GM12878 (cell line): ENCODE data around the gene TEAD4. TPM values are rescaled to one million over a fixed set of nuclear protein-coding genes. Genes with fewer than 3 reads are reported as not detected.

Experiments
- ATAC-seq: fragments of 200-7000 bp; cut with Tn5 transposase; 3 replicates; pipeline ENCODE4 v1.9.1; 2020; ENCODE audit warnings: mild to moderate bottlenecking, moderate library complexity
- BruUV-seq: library from RNA; stranded (reverse); fragments of 400-500 nt; replicated peaks from 2 replicates; lab custom pipeline; 2021; lab: Mats Ljungman, UMichigan
- CTCF ChIA-PET: fragments of 300-600 bp; sonication (Branson Sonifier 250); formaldehyde crosslinking; extraction: SDS; loops from one replicate; lab custom pipeline; 2021; ENCODE audit warnings: inconsistent platforms; lab: Yijun Ruan, JAX
- POLR2A ChIA-PET: fragments of 350-600 bp; formaldehyde crosslinking; extraction: SDS; loops from one replicate; lab custom pipeline; 2021; ENCODE audit warnings: inconsistent platforms; lab: Charles Lee
- RAD21 ChIA-PET: fragments of 300-600 bp; sonication (Branson Sonifier 250); formaldehyde crosslinking; loops from one replicate; lab custom pipeline; 2023; ENCODE audit warnings: antibody characterized with exemption; ENCODE audit not compliant: unreplicated experiment; lab: Charles Lee
- SMC1A ChIA-PET: fragments of 300-600 bp; sonication (Branson Sonifier 250); formaldehyde crosslinking; loops from one replicate; lab custom pipeline; 2023; ENCODE audit not compliant: unreplicated experiment, uncharacterized antibody; lab: Charles Lee
- DNase-seq: peaks from one replicate; pipeline ENCODE4 v3.0.0-alpha.2; 2011; ENCODE audit warnings: low read depth, low spot score
- FAIRE-seq: peaks from 3 replicates; lab custom pipeline; 2011; peaks lifted over from hg19 to GRCh38; lab: Jason Lieb, UNC
- H2AFZ ChIP-seq: 2 replicates; pipeline ENCODE4 v1.6.0; 2011; ENCODE audit warnings: low read depth, low read length, control low read depth; ENCODE audit not compliant: control insufficient read depth
- H3K27ac ChIP-seq: 2 replicates; pipeline ENCODE4 v1.5.1; 2011; ENCODE audit warnings: control low read depth; ENCODE audit not compliant: control insufficient read depth, insufficient read depth
- H3K27me3 ChIP-seq, 2 experiments: replicated peaks in 1 of 2; 2 replicates each; pipeline versions ENCODE4 v1.6.0 to v1.6.1; 2011; ENCODE audit warnings: low read length in 1 of 2; ENCODE audit not compliant: control insufficient read depth in 2 of 2, insufficient read depth in 2 of 2
- H3K36me3 ChIP-seq, 2 experiments: 2 replicates each; pipeline ENCODE4 v1.5.1; 2011; ENCODE audit warnings: low read length in 1 of 2; ENCODE audit not compliant: control insufficient read depth in 2 of 2, insufficient read depth in 2 of 2
- H3K4me1 ChIP-seq: 2 replicates; pipeline ENCODE4 v1.6.1; 2011; ENCODE audit warnings: mild to moderate bottlenecking, low read length, moderate library complexity, mixed read lengths; ENCODE audit not compliant: control insufficient read depth, insufficient read depth
- H3K4me2 ChIP-seq: 2 replicates; pipeline ENCODE4 v1.6.0; 2011; ENCODE audit warnings: control low read depth; ENCODE audit not compliant: control insufficient read depth, insufficient read depth
- H3K4me3 ChIP-seq: fragments of 200-600 bp; sonication (generic); 2 replicates; pipeline ENCODE4 v1.5.1; 2016
- H3K79me2 ChIP-seq: 2 replicates; pipeline ENCODE4 v1.6.0; 2011; ENCODE audit warnings: low read length; ENCODE audit not compliant: control insufficient read depth, insufficient read depth
- H3K9ac ChIP-seq: 2 replicates; pipeline ENCODE4 v1.8.0; 2011; ENCODE audit warnings: low read length, control low read depth, mixed read lengths; ENCODE audit not compliant: control insufficient read depth, insufficient read depth
- H3K9me3 ChIP-seq: replicated peaks from 3 replicates; pipeline ENCODE4 v1.5.1; 2011; ENCODE audit warnings: mild to moderate bottlenecking, low read length; ENCODE audit not compliant: control insufficient read depth, insufficient read depth
- H4K20me1 ChIP-seq: 2 replicates; pipeline ENCODE4 v1.6.0; 2011; ENCODE audit not compliant: control insufficient read depth, insufficient read depth
- BACH1 ChIP-seq: fragments of 450-650 bp; IDR thresholded peaks from 2 replicates; pipeline ENCODE4 v1.6.1; 2017; ENCODE audit warnings: mild to moderate bottlenecking, borderline replicate concordance
- HDAC6 ChIP-seq: fragments of 200-600 bp; sonication (generic); IDR thresholded peaks from one replicate; pipeline ENCODE4 v1.8.0; 2017; ENCODE audit warnings: antibody characterized with exemption; ENCODE audit not compliant: unreplicated experiment
- MYB ChIP-seq: fragments of 150-350 bp; IDR thresholded peaks from 2 replicates; pipeline ENCODE4 v1.6.1; 2014; ENCODE audit warnings: mild to moderate bottlenecking, low read depth, low read length, borderline replicate concordance
- NFYB ChIP-seq: IDR thresholded peaks from 2 replicates; pipeline ENCODE4 v1.6.1; 2011; ENCODE audit warnings: low read depth, mild to moderate bottlenecking, low read length, improper control_type of control experiment, moderate library complexity; ENCODE audit not compliant: insufficient read depth
- SIX5 ChIP-seq: IDR thresholded peaks from 2 replicates; pipeline ENCODE4 v1.6.1; 2011; ENCODE audit warnings: mild to moderate bottlenecking, low read depth, low read length, moderate library complexity; ENCODE audit not compliant: severe bottlenecking
- SMAD5 ChIP-seq: IDR thresholded peaks from 2 replicates; pipeline ENCODE4 v1.6.1; 2016; ENCODE audit warnings: antibody characterized with exemption, low read depth
- SREBF2 ChIP-seq: IDR thresholded peaks from 2 replicates; pipeline ENCODE4 v1.6.1; 2012; ENCODE audit warnings: mild to moderate bottlenecking, low read length
- ZNF24 ChIP-seq: fragments of 450-650 bp; IDR thresholded peaks from 2 replicates; pipeline ENCODE4 v1.6.1; 2017; ENCODE audit warnings: antibody characterized with exemption, mild to moderate bottlenecking
- ZSCAN29 ChIP-seq: fragments of 450-650 bp; IDR thresholded peaks from 2 replicates; pipeline ENCODE4 v1.6.1; 2017; ENCODE audit warnings: mild to moderate bottlenecking, moderate library complexity
- WGBS: methylation state at CpG from one replicate; pipeline ENCODE4 v1.1.6; 2016; ENCODE audit warnings: low lambda C conversion rate; ENCODE audit not compliant: insufficient replicate concordance, insufficient coverage; ENCODE audit errors: missing lambda C conversion rate; 5-methylcytosine and 5-hydroxymethylcytosine counted together
- in situ Hi-C: fragments of 300-500 bp; cut with MboI; formaldehyde crosslinking; loops from 9 replicates; pipeline ENCODE4 v1.14.3; 2018; ENCODE audit warnings: mixed read lengths
- intact Hi-C: fragments of 100-400 bp; cut with micrococcal nuclease; formaldehyde crosslinking; loops from one replicate; pipeline ENCODE4 v1.14.2; 2022; ENCODE audit not compliant: unreplicated experiment
- polyA plus RNA-seq, 11 experiments: library from polyadenylated mRNA; depleted of rRNA in 4 of 11; unstranded in 6 of 11; stranded (reverse) in 5 of 11; fragments of >200 nt; fragmentation: Nextera tagmentation in 4 of 11; fragmentation: Illumina TruSeq in 1 of 11; extraction: Ambion mirVana in 4 of 11; extraction: Trizol in 1 of 11; gene quantifications; 1 replicate in 1 of 11; 2 replicates in 10 of 11; pipeline versions ENCODE4 v1.2.1 to v1.2.3, GENCODE V29; 2011 to 2016; ENCODE audit warnings: inconsistent platforms in 2 of 11, missing spikeins in 2 of 11, low read depth in 1 of 11
- total RNA-seq, 4 experiments: library from RNA; depleted of rRNA in 3 of 4; stranded (reverse); fragments of >200 nt in 3 of 4; fragmentation: Illumina TruSeq in 1 of 4; extraction: Trizol in 1 of 4; gene quantifications; 2 replicates each; pipeline versions ENCODE4 v1.2.1 to v1.2.3, GENCODE V29; 2013 to 2021
- TF ChIP-seq, protein P1 (sequence below): IDR thresholded peaks from 2 replicates; pipeline ENCODE4 v1.6.1; 2012; ENCODE audit warnings: low read depth, low read length, improper control_type of control experiment
- TF ChIP-seq, protein P2 (sequence below): IDR thresholded peaks from 2 replicates; pipeline ENCODE4 v1.6.1; 2011; ENCODE audit warnings: low read depth, low read length, improper control_type of control experiment, borderline replicate concordance

Gene TEAD4
- total and polyA plus RNA-seq, 10 of the 15 experiments (the other 5 are each of a cell fraction or from before 2014, with no cell fraction given) = 0.04 to 0.68 (median 0.31) TPM; not detected in 4

DNA sequence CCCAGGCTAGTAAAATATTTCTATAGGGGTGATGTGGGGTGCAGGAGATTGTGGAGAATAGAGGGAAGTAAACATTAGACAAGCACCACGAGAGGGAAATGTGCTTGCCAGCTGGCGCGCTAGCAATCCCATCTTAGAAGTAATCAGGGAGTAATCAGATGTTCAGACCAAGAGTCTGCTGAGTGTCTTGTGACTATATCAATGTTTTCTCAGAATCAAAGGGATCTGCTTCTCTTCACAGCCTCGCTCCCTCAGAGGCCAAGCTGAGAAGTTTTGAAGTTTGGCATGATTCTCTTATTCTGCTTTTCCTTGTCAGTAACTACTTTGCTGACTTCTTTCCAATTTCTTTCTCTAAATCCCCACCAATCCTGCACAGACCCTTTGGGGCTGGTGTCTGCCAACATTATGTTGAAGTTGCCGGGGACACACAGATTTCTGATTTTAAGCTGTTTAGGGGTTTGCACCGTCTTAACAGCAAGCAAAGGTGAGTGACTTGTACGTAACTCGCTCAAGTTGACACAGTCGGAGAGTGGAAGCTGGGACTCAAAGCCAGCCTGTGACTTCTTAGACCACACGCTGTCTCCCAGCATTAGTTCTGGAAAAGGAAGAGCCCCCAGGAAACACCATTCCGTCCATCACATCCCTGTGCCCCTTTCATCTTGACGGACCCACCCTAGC, 96.0 kb downstream of the TEAD4 start (continued):
- no peak for TF ChIP-seq SIX5

DNA sequence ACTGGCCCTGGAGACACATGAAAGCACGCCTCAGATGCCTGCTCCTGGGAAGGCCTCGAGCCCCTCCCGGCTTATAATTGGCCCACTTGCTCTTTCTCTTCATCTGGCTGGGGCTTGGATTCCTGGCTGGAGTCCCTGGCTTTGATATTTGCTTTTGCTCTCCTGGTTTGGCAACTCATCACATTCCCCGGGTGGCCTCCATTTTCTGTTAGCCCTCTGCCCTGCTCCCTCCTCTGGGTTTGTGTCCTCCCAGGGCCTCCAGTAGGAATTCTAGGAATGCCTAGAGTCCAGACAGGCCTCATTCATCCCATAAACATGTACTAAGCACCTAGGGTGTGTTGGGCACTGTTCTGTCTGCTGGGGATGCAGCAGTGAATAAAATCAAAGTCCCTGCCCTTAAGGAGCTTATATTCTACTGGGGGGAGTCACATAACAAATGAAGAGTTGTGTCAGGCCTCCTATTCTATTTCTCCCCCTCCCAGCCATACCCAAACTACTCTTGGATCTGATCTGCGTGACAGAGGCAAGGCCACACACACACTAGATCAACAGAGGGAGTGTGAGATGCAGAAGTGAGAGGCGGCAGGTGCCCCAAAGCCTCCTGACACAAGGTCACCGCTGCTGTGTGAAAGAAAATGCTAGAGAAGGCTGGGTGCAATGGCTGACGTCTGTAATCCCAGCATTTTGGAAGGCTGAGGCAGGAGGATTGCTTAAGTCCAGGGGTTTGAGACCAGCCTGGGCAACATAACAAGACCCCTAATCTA, 96.7 kb downstream of the TEAD4 start:
- Histone ChIP-seq H3K4me3 (no peak overlapping the region), H4K20me1 (no peaks in the 10 kb centered on the region), H3K36me3 (no peaks in the 10 kb centered on the region), H2AFZ (no peak overlapping the region), H3K4me2 (no peak overlapping the region), H3K9me3 (no peaks in the 10 kb centered on the region), H3K9ac (no peak overlapping the region), H3K27ac (no peak overlapping the region), H3K79me2 (no peaks in the 10 kb centered on the region), H3K4me1 (no peaks in the 10 kb centered on the region), H3K27me3 (no peaks in the 10 kb centered on the region)
- ATAC-seq (no peak), DNase-seq (no peak), FAIRE-seq (no peak)
- intact Hi-C loops = no loop called here
- in situ Hi-C loops = no loop called here
- no TSS peak for BruUV-seq
- POLR2A ChIA-PET = no interaction called here
- TF ChIP-seq, protein P1, sequence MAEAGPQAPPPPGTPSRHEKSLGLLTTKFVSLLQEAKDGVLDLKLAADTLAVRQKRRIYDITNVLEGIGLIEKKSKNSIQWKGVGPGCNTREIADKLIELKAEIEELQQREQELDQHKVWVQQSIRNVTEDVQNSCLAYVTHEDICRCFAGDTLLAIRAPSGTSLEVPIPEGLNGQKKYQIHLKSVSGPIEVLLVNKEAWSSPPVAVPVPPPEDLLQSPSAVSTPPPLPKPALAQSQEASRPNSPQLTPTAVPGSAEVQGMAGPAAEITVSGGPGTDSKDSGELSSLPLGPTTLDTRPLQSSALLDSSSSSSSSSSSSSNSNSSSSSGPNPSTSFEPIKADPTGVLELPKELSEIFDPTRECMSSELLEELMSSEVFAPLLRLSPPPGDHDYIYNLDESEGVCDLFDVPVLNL = no peak
- TF ChIP-seq SMAD5 = no peak
- no peak for TF ChIP-seq BACH1
- no peak for TF ChIP-seq HDAC6
- TF ChIP-seq ZSCAN29 = no peak
- no peak for TF ChIP-seq SREBF2
- no peak for TF ChIP-seq MYB
- TF ChIP-seq, protein P2, sequence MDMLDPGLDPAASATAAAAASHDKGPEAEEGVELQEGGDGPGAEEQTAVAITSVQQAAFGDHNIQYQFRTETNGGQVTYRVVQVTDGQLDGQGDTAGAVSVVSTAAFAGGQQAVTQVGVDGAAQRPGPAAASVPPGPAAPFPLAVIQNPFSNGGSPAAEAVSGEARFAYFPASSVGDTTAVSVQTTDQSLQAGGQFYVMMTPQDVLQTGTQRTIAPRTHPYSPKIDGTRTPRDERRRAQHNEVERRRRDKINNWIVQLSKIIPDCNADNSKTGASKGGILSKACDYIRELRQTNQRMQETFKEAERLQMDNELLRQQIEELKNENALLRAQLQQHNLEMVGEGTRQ = no peak
- no peak for TF ChIP-seq ZNF24
- TF ChIP-seq NFYB = no peak
- 26% methylated on average over 8 of the region's 8 CpGs for WGBS
- RAD21 ChIA-PET = no interaction called here
- SMC1A ChIA-PET = no interaction called here
- CTCF ChIA-PET = no interaction called here
